ENCODE data around the gene FOXC2.

GRCh38 chr16:86611525-86611855 lies 44.9 kb downstream of the FOXC2 start:
- TF ChIP-seq CTCF (IDR thresholded peaks at IDR 0.05), result no peak
- TF ChIP-seq POLR2A (IDR thresholded peaks at IDR 0.05), result no peak
